Mesenteric fat pad (tissue), 1 donor: ENCODE measurements around the gene RPL22. TPM values are rescaled to one million over a fixed set of nuclear protein-coding genes. Genes with fewer than 3 reads are reported as not detected.

ENCODE experiments used
- DNase-seq: peaks from one replicate; pipeline ENCODE4 v3.0.0-alpha.2; 2020; ENCODE audit warnings: low spot score
- total RNA-seq: library from RNA; stranded (reverse); fragmentation: NEBNext Ultra II Directional; extraction: Animal tissue kit (Norgen Biotek cat#: 25700); gene quantifications from one replicate; pipeline ENCODE4 v1.2.1, GENCODE V29; 2021
- donor health status: DM: yes; HTN: yes; CAD: no.

RPL22 gene
- total RNA-seq, 1 donor from 2014 or later = 264 TPM

- DNase-seq = no peak
These were observed 24.0 kb downstream of the RPL22 start for GRCh38 chr1:6175411-6175828.

- DNase-seq = no peak
These were observed 24.6 kb downstream of the RPL22 start for GRCh38 chr1:6174621-6175410.

GRCh38 chr1:6172549-6172948 lies 26.8 kb downstream of the RPL22 start:
- no peak for DNase-seq

GRCh38 chr1:6171548-6172124 lies 27.8 kb downstream of the RPL22 start:
- DNase-seq = no peak

GRCh38 chr1:6170742-6171201 lies 28.6 kb downstream of the RPL22 start:
- no peak for DNase-seq

- no peak for DNase-seq
These were observed 29.2 kb downstream of the RPL22 start for GRCh38 chr1:6170116-6170741.

- no peak for DNase-seq
These were observed 30.3 kb downstream of the RPL22 start for GRCh38 chr1:6168947-6169586.

GRCh38 chr1:6167391-6168303 lies 31.7 kb downstream of the RPL22 start:
- no peak for DNase-seq

- no peak for DNase-seq
These were observed 32.6 kb downstream of the RPL22 start for GRCh38 chr1:6166655-6167390.

- DNase-seq = no peak
These were observed 33.2 kb downstream of the RPL22 start for GRCh38 chr1:6166221-6166620.

GRCh38 chr1:6165441-6165985 lies 33.9 kb downstream of the RPL22 start:
- no peak for DNase-seq

GRCh38 chr1:6165027-6165426 lies 34.4 kb downstream of the RPL22 start:
- no peak for DNase-seq

- no peak for DNase-seq
These were observed 35.3 kb downstream of the RPL22 start for GRCh38 chr1:6163973-6164617.

GRCh38 chr1:6163191-6163972 lies 36.0 kb downstream of the RPL22 start:
- DNase-seq = no peak

GRCh38 chr1:6162773-6163172 lies 36.6 kb downstream of the RPL22 start:
- DNase-seq = no peak

- DNase-seq = no peak
These were observed 37.1 kb downstream of the RPL22 start for GRCh38 chr1:6162341-6162740.

GRCh38 chr1:6158181-6158580 lies 41.2 kb downstream of the RPL22 start:
- DNase-seq = no peak

- no peak for DNase-seq
These were observed 41.7 kb downstream of the RPL22 start for GRCh38 chr1:6157528-6158174.
